GM12864 (cell line): Measurements from ENCODE around the gene HLA-DPB1.

Experiments
- DNase-seq: peaks from one replicate; pipeline ENCODE4 v3.0.0-alpha.2; 2011; ENCODE audit warnings: low read depth
- H3K4me3 ChIP-seq: 2 replicates; pipeline ENCODE4 v1.5.1; 2011; ENCODE audit warnings: mild to moderate bottlenecking, low read depth, low read length, control low read depth
- TF ChIP-seq, protein P1 (sequence below): IDR thresholded peaks from 2 replicates; pipeline ENCODE4 v1.5.1; 2011; ENCODE audit warnings: low read depth, mild to moderate bottlenecking, moderate library complexity, low read length, control low read depth, inconsistent platforms; ENCODE audit errors: missing control alignments

HLA-DPB1 gene

DNA sequence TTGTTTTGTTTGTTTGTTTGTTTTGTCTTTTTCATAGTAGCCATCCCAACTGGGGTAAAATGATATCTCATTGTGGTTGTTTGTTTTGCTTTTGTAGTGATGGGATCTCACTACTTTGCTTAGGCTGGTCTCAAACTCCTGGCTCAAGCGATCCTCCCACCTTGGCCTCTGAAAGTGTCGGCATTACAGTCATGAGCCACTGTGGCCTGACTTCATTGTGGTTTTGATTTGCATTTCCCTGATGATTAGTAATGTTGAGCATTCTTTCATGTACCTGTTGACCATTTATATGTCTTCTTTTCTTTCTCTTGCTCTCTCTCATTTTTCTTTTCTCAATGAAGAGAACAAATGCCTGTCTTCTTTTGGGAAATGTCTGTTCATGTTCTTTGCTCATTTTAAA lies 35.6 kb upstream of the HLA-DPB1 start:
- H3K4me3 ChIP-seq: no peak overlapping the region
- TF ChIP-seq, protein P1, sequence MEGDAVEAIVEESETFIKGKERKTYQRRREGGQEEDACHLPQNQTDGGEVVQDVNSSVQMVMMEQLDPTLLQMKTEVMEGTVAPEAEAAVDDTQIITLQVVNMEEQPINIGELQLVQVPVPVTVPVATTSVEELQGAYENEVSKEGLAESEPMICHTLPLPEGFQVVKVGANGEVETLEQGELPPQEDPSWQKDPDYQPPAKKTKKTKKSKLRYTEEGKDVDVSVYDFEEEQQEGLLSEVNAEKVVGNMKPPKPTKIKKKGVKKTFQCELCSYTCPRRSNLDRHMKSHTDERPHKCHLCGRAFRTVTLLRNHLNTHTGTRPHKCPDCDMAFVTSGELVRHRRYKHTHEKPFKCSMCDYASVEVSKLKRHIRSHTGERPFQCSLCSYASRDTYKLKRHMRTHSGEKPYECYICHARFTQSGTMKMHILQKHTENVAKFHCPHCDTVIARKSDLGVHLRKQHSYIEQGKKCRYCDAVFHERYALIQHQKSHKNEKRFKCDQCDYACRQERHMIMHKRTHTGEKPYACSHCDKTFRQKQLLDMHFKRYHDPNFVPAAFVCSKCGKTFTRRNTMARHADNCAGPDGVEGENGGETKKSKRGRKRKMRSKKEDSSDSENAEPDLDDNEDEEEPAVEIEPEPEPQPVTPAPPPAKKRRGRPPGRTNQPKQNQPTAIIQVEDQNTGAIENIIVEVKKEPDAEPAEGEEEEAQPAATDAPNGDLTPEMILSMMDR: no peak
- DNase-seq: no peak

DNA sequence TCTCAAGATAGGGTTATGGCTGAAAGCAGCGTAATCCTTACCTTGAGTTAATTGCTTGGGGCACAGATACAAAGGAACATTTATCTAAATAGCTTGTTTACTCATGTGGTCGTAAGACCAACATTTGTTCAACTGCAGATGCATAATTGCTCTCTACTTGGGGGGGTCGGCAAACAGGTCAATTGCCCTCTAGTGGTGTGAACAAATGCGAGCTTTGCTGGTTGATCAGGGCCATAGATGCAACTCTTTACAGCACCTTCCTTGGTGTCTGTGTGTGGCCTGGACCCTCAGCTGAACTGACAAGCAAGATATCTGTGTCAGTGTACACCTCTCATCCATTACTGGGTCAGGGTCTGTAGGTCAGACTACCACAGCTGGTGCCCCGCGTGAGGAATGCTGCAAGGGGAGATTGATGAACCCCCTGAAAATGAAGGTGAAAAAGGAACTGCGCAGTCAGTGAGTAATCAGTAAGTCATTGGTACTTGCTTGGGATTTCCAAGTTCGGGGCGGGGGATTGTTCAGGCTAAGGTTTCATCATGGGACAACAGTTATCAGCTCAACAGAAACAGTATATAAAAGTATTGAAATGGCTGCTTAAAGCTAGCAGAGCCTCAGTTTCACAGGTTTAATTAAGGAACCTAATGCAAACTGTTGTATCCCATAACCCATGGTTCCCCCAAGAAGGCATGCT lies 26.3 kb upstream of the HLA-DPB1 start:
- DNase-seq: no peak
- TF ChIP-seq, protein P1: peak; percentile 72
- no peak overlapping the region for H3K4me3 ChIP-seq

DNA sequence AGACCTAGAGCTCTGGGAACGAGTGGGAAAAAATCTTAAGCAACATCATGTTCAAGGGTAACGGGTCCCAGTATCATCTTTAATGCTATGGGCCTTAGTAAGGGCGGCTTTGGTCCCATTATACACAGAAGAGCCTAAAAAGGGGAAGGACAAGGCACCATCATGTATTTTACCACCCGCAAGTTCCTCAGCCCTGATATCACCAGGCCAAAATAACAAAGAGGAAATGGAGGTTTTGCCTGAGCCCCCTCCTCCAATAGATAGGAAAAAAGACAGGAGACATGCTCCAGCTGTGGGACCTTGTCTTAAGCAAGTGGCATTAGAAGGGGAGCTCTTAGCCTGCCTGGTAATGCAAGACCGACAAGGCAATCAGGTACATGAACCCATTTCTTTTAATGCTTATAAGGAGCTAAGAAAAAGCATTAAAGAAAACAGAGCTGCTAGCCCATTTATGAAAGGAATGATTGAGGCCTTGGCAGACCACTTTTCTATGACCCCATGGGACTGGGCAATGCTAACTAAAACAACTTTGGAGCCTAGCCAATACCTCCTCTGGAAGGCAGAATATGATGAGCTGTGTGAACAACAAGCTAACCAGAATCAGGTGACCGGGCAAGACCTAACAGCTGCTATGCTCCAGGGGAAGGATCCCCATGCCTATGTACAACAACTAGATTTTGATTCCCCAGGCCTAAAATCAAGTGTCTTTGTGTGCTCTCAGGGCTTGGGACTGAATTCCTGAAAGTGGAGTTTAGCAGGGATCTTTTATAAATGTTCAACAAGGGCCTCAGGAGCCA lies 25.6 kb upstream of the HLA-DPB1 start:
- no peak overlapping the region for H3K4me3 ChIP-seq
- no peak for DNase-seq
- TF ChIP-seq, protein P1: no peak

DNA sequence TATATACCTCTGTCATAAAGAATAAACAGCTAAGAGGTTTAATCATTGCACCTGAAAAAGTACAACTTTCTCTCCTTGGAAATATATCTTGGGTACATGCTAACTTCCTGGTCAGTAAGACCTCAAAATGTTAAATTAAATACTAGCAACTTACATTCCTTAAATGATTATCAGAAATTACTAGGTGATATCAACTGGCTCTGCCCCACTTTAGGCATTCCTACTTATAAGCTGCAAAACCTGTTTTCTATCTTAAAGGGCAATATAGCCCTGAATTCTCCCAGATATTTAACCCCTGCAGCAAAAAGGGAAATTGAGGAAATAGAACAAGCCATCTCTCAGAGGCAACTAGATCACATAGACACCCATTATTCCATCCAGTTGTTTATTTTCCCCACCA lies 23.2 kb upstream of the HLA-DPB1 start:
- TF ChIP-seq, protein P1: no peak
- no peak for DNase-seq
- H3K4me3 ChIP-seq: no peak overlapping the region

DNA sequence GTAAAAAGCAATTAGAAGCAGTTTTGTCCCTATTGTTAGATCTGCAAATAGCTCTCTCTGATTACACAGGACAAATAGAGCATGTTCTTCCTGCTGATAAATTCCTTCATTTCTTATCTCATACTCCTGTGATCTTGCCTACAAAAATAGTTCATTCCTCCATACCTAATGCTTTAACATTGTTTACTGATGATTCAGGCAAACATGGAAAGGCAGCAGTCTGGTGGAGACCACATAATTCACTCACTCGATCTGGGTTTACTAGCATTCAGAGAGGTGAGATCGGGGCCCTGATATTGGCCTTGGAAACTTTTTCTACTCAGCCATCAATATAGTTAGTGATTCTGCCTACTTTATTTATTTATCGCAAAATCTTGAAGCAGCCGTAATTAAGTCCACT lies 22.6 kb upstream of the HLA-DPB1 start:
- no peak overlapping the region for H3K4me3 ChIP-seq
- TF ChIP-seq, protein P1: no peak
- no peak for DNase-seq

DNA sequence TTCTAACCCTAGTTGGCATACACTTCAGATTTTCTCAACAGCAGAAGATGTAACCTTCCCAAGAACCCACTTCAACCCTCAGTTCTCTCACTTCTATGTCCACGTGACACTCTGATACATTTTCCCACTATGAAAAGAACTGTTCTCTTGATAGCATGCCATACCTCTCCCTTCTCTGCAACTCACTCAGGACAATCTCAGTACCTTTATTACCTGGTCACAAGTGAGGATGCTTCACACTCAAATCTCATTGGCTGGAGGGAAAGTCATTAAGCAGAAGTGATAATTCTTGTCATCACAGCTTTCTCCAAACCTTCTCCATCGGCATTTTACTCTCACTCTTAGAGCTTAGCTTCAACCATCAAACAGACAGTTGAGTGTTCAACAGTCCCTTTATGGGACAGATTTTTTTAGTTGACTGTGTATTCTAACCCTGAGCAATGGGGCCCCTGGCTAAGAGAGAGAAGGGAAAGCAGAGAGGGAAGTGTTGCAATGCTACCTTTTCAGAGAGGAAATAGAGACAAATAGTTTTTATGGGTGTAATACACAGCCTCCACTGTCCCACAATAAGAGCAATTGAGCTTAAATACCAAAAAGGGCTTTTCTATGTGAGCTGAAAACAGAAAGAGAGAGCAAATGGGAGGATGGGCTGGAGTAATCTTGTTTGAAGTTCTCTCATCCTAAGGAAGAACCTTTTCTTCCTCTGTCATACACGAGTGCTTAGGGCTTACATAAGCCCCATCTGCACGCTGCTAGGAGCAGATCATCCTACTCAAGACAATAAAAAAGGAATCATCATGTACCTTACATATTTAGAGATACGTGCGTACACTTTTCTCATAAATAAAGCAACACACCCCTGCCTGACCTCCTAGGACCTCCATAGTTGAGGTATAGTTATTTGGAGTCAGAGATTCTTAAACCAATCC lies 18.3 kb upstream of the HLA-DPB1 start:
- no peak overlapping the region for H3K4me3 ChIP-seq
- DNase-seq: no peak
- TF ChIP-seq, protein P1: no peak
